ENCODE data around the gene WSCD1.

The WSCD1 gene

DNA sequence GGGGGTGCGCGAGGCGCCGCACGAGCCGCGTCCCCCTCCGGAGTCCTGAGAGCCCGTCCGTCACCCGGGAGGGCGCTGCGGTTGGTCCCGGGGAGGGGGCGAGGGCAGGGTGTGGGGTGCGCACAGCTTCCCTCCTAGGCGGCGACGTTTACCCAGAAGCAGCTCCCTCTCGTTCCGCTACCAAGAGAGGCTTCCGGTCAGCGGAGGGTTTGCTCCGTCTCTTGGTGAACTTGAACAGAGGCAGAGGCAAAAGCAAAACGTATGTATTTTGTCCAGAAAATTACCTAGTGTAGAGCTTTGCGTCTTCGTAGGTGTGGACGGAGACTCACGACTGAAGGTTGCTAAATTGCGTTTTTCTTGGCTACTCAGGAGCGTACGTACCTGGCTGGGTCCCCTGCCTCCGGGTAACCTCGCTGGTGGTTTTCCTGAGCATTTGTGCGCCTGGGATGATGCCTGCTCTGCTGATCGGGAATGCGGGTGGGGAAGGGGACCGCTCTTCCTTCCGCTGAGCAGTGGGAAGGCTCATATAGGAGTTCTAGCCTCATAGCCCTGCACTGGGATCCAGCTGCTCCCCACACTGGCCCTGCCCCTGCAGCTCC lies 833 bp downstream of the WSCD1 start:
- H3K9me3 Mint-ChIP-seq, result no peaks in the 10 kb centered on the region
- no peaks in the 10 kb centered on the region for H3K36me3 Mint-ChIP-seq (ENCODE audit: low read depth)
- H3K27ac Mint-ChIP-seq, result peak overlapping the region in 1 of 3 experiments; percentile 62
- H3K27me3 Mint-ChIP-seq (ENCODE audit: low read depth), result peaks cover 69% of the 10 kb centered on the region
- TF ChIP-seq, protein P1, sequence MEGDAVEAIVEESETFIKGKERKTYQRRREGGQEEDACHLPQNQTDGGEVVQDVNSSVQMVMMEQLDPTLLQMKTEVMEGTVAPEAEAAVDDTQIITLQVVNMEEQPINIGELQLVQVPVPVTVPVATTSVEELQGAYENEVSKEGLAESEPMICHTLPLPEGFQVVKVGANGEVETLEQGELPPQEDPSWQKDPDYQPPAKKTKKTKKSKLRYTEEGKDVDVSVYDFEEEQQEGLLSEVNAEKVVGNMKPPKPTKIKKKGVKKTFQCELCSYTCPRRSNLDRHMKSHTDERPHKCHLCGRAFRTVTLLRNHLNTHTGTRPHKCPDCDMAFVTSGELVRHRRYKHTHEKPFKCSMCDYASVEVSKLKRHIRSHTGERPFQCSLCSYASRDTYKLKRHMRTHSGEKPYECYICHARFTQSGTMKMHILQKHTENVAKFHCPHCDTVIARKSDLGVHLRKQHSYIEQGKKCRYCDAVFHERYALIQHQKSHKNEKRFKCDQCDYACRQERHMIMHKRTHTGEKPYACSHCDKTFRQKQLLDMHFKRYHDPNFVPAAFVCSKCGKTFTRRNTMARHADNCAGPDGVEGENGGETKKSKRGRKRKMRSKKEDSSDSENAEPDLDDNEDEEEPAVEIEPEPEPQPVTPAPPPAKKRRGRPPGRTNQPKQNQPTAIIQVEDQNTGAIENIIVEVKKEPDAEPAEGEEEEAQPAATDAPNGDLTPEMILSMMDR (IDR thresholded peaks at IDR 0.05; ENCODE audit: unreplicated experiment in 3 of 3), result no peak
- peak overlapping the region; percentile 82 to 92 (median 91) for H3K4me3 Mint-ChIP-seq
- peaks cover 39% of the 10 kb centered on the region for H3K4me1 Mint-ChIP-seq

DNA sequence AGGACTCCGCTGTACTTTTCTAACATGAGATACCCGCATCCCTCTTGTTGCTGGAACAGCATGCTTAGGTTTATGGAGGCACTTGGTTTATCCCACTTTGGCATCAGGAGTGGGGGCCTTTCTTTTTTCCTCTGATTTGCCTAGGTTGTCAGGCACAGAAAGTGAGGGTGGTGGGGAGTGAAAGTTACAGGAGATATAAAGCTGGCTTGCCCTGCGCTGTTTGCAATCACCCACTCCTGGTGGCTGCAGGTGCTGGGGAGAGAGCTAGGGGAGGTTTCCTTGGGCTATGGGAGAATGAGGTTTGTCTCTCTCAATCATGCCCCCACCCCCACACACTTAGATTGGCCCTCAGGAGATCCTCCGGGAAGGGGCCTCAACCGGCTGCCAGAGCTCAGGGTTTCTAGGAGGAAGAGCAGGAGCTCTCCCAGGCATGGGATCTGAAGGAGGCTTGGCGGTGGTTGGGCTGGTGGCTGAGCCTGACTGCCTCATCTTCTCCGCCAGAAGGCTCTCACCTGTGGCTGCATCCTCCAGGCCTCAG lies 1.4 kb downstream of the WSCD1 start:
- H3K9me3 Mint-ChIP-seq, result no peaks in the 10 kb centered on the region
- H3K4me3 Mint-ChIP-seq, result peak overlapping the region; percentile 82 to 92 (median 91)
- peaks cover 64% of the 10 kb centered on the region for H3K27me3 Mint-ChIP-seq (ENCODE audit: low read depth)
- H3K36me3 Mint-ChIP-seq (ENCODE audit: low read depth), result no peaks in the 10 kb centered on the region
- TF ChIP-seq, protein P1 (IDR thresholded peaks at IDR 0.05; ENCODE audit: unreplicated experiment in 3 of 3), result no peak
- peak overlapping the region in 1 of 3 experiments; percentile 62 for H3K27ac Mint-ChIP-seq
- H3K4me1 Mint-ChIP-seq, result peaks cover 45% of the 10 kb centered on the region

DNA sequence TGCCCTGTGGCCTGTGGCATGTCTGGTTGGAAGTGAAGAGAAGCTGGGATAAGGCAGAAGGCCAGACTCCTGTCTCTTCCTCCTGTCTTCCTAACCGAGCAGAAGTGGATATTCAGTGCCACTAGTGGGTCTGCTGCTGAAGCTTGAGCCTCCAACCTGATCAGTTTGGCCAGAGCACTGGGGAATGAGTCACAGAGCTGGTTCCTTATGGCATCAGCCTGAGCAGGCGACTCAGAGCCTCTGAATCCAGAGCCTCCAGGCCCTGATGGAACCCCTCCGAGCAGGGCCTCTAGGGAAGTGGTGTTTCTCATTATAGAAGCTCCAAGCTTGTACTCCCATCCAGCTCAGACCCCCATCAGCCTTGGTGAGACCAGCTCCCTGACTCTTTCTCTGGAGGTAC lies 2.0 kb downstream of the WSCD1 start:
- peak overlapping the region; percentile 82 to 92 (median 91) for H3K4me3 Mint-ChIP-seq
- H3K4me1 Mint-ChIP-seq, result peaks cover 48% of the 10 kb centered on the region
- TF ChIP-seq, protein P1 (IDR thresholded peaks at IDR 0.05; ENCODE audit: unreplicated experiment in 3 of 3), result no peak
- no peaks in the 10 kb centered on the region for H3K9me3 Mint-ChIP-seq
- no peak overlapping the region for H3K27ac Mint-ChIP-seq
- H3K36me3 Mint-ChIP-seq (ENCODE audit: low read depth), result no peaks in the 10 kb centered on the region
- H3K27me3 Mint-ChIP-seq (ENCODE audit: low read depth), result peaks cover 58% of the 10 kb centered on the region

DNA sequence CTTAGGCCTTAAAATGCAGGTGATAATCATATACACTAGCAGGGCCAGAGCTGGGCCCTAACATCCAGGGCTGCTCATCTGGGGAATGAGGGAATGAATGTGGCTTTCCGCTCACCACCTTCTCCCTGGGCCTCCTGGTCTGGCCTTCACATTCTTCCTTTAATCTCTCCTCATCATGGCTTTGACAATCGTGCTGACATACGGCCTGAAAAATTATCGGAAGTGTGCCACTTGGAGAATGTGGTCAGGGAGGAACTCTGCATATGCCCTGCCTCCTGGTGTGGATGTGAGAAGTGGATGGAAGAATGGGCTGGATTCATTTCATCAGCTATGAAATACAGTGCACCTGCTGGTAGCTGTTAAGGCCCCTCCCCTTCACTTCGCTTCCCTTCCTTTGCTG lies 2.4 kb downstream of the WSCD1 start:
- Mint-ChIP-seq H3K4me1 (peaks cover 52% of the 10 kb centered on the region), H3K4me3 (peak overlapping the region; percentile 21 to 92 (median 60)), H3K27ac (no peak overlapping the region)

DNA sequence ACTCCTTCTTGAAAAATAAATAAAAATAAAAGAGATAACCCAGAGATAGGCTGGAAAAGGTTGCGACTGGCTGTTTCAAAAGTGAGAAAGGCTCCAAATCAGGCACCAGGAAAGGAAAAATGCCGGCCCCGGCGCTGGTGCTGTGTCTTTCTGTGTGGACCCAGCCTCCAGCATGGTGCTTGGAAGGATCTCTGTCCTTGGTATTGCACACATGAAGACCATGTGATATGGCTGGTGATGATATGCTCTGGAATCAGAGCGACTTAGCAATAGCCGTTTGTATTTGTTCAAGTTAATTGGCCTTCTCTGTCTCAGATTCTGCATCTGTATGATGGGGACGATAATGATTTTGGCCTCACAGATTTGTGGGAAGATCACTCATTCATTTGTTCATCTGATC lies 3.4 kb downstream of the WSCD1 start:
- no peak overlapping the region for H3K27ac Mint-ChIP-seq
- H3K27me3 Mint-ChIP-seq (ENCODE audit: low read depth), result peaks cover 52% of the 10 kb centered on the region
- peaks cover 62% of the 10 kb centered on the region for H3K4me1 Mint-ChIP-seq
- no peaks in the 10 kb centered on the region for H3K9me3 Mint-ChIP-seq
- H3K4me3 Mint-ChIP-seq, result peak overlapping the region in 1 of 3 experiments; percentile 17
- no peaks in the 10 kb centered on the region for H3K36me3 Mint-ChIP-seq (ENCODE audit: low read depth)
- TF ChIP-seq, protein P1 (IDR thresholded peaks at IDR 0.05; ENCODE audit: unreplicated experiment in 3 of 3), result no peak

More for the DNA sequence above, 2.4 kb downstream of the WSCD1 start:
- TF ChIP-seq, protein P1 (IDR thresholded peaks at IDR 0.05; ENCODE audit: unreplicated experiment in 3 of 3), result no peak
- no peaks in the 10 kb centered on the region for H3K9me3 Mint-ChIP-seq
- H3K36me3 Mint-ChIP-seq (ENCODE audit: low read depth), result no peaks in the 10 kb centered on the region
- peaks cover 58% of the 10 kb centered on the region for H3K27me3 Mint-ChIP-seq (ENCODE audit: low read depth)

DNA sequence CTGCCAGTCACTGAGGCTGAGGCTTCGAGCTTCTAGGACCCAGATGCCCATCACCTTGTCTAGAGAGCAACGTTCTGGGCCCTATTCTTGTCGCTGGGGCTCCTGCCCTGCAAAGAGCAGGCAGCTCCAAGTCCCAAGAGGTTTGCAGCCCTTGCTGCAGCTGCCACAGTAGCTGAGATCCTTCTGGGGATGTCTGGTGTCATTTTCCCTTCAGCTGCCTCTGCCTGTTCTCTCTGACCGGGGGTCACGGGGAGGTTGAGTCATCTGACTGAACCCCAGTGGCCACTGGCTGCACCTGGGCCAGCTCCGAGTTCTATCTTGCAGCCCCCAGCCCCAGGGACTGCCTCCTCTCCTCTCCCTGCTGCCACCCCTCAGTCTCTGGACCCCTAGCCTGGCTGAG lies 4.9 kb downstream of the WSCD1 start:
- Mint-ChIP-seq H3K36me3 (ENCODE audit: low read depth) (no peaks in the 10 kb centered on the region), H3K4me3 (peak overlapping the region in 1 of 3 experiments; percentile 7), H3K27me3 (ENCODE audit: low read depth) (peaks cover 38% of the 10 kb centered on the region), H3K4me1 (peaks cover 63% of the 10 kb centered on the region), H3K27ac (peak overlapping the region in 2 of 3 experiments; percentile 29 to 68), H3K9me3 (no peaks in the 10 kb centered on the region)
- TF ChIP-seq, protein P1 (IDR thresholded peaks at IDR 0.05; ENCODE audit: unreplicated experiment in 3 of 3), result no peak
